ENCODE measurements around the gene TTF1. TPM values are rescaled to one million over a fixed set of nuclear protein-coding genes. Genes with fewer than 3 reads are reported as not detected.

The TTF1 gene
- total RNA-seq, 1 experiment from 2014 or later, result 26.9 TPM

DNA sequence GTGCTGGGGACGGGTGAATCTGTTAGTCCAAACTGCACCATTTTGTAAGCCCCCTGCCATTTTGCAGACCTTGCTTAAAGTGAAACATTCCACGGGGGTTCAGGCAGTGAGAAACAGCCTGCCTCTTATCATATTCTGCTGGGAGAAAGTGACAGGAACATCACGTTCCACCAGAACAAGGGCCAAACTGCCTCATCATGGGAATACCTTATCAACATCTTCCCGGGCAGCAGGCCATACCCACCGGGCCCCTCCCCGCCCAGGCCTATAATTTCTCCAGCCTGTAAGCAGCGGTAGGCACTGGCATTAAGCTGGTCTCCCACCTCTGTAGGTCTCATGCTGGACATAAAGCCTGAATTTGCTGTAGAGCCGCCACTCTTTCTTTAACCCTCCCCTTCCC lies 1.9 kb upstream of the TTF1 start:
- Mint-ChIP-seq H3K9me3 (no peaks in the 10 kb centered on the region; a peak in 2 of 5 replicates), H3K27me3 (ENCODE audit: low read depth) (peaks cover 29% of the 10 kb centered on the region), H3K4me3 (no peak overlapping the region), H3K27ac (no peak overlapping the region), H3K36me3 (ENCODE audit: insufficient read depth in 1 of 3, low read depth in 3 of 3) (peaks cover 1 to 12% (median 3%) of the 10 kb centered on the region in 3 experiments), H3K4me1 (peaks cover 23 to 30% of the 10 kb centered on the region in 2 experiments)
- H3K27ac ChIP-seq (ENCODE audit: insufficient read length, low read depth, low read length), result no peak overlapping the region
- no peak overlapping the region for H3K23ac ChIP-seq (ENCODE audit: insufficient read length, low read depth, low read length)
- H4K5ac ChIP-seq (ENCODE audit: insufficient read length, low read depth, low read length), result no peak overlapping the region
- no peaks in the 10 kb centered on the region for H4K20me1 ChIP-seq (ENCODE audit: control insufficient read depth, insufficient read depth, insufficient read length)
- no peak overlapping the region for H3K4ac ChIP-seq (ENCODE audit: low read depth, low read length)
- H3K9me3 ChIP-seq (ENCODE audit: control insufficient read depth, low read depth, low read length), result no peaks in the 10 kb centered on the region
- no peak overlapping the region for H3K18ac ChIP-seq (ENCODE audit: insufficient read length, low read depth, low read length)
- no CpG with 5 or more reads among the region's 8 CpGs for WGBS (ENCODE audit: extremely low coverage, insufficient read length, low lambda C conversion rate)
- no peak overlapping the region for H3K14ac ChIP-seq (ENCODE audit: insufficient read depth, low read length)
- H3K79me1 ChIP-seq (ENCODE audit: insufficient read depth, low read depth, low read length, poor library complexity, severe bottlenecking), result no peaks in the 10 kb centered on the region
- H3K4me1 ChIP-seq (ENCODE audit: insufficient read depth, low read length), result peaks cover 3% of the 10 kb centered on the region; the same call in 1 of the 2 replicates
- no peak overlapping the region for H2BK20ac ChIP-seq (ENCODE audit: low read depth, low read length, poor library complexity, severe bottlenecking)
- H3K79me2 ChIP-seq (ENCODE audit: insufficient read depth, low read length), result peaks cover 9% of the 10 kb centered on the region; the same call in 1 of the 2 replicates
- peaks cover 14% of the 10 kb centered on the region for H3K23me2 ChIP-seq (ENCODE audit: insufficient read length, low read depth, low read length, poor library complexity, severe bottlenecking)
- no peak overlapping the region for H2BK5ac ChIP-seq (ENCODE audit: insufficient read length, low read length)
- no peak for DNase-seq
- H3K9ac ChIP-seq (ENCODE audit: extremely low read depth, insufficient read length, low read length), result no peak overlapping the region
- no peak overlapping the region for H3T11ph ChIP-seq (ENCODE audit: low read length)
- H4K91ac ChIP-seq (ENCODE audit: insufficient read length, low read depth, low read length), result no peak overlapping the region
- no peak overlapping the region for H2BK120ac ChIP-seq (ENCODE audit: low read depth, low read length, poor library complexity, severe bottlenecking)
- no peaks in the 10 kb centered on the region; the same call in 1 of the 2 replicates for H3K27me3 ChIP-seq (ENCODE audit: insufficient read depth, low read length)
- H4K8ac ChIP-seq (replicated peaks; ENCODE audit: insufficient read length, low read depth, low read length), result no peak overlapping the region
- no peak overlapping the region for H3K4me2 ChIP-seq (ENCODE audit: insufficient read depth, insufficient read length, low read length)
- H2BK15ac ChIP-seq (ENCODE audit: low read depth, low read length), result no peak overlapping the region
- no peak overlapping the region for H2AK5ac ChIP-seq (ENCODE audit: insufficient read length, low read length)
- no peak overlapping the region for H2BK12ac ChIP-seq (ENCODE audit: insufficient read length, low read depth, low read length)
- TF ChIP-seq, protein P1, sequence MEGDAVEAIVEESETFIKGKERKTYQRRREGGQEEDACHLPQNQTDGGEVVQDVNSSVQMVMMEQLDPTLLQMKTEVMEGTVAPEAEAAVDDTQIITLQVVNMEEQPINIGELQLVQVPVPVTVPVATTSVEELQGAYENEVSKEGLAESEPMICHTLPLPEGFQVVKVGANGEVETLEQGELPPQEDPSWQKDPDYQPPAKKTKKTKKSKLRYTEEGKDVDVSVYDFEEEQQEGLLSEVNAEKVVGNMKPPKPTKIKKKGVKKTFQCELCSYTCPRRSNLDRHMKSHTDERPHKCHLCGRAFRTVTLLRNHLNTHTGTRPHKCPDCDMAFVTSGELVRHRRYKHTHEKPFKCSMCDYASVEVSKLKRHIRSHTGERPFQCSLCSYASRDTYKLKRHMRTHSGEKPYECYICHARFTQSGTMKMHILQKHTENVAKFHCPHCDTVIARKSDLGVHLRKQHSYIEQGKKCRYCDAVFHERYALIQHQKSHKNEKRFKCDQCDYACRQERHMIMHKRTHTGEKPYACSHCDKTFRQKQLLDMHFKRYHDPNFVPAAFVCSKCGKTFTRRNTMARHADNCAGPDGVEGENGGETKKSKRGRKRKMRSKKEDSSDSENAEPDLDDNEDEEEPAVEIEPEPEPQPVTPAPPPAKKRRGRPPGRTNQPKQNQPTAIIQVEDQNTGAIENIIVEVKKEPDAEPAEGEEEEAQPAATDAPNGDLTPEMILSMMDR (conservative IDR thresholded peaks at IDR 0.05), result no peak
- H3K56ac ChIP-seq (ENCODE audit: insufficient read length, low read depth, low read length), result no peak overlapping the region
- H2AFZ ChIP-seq (ENCODE audit: low read length), result no peak overlapping the region
